Liver (tissue), 3 donors: ENCODE data around the gene SMYD1.

Experiments used
- EGR1 ChIP-seq, 2 donors: IDR thresholded peaks; 2 replicates each; pipeline ENCODE4 v1.6.1; 2016 to 2018; ENCODE audit warnings: antibody characterized with exemption in 2 of 2, low read depth in 2 of 2
- RAD21 ChIP-seq, 2 donors: IDR thresholded peaks; 2 replicates each; pipeline ENCODE4 v1.6.1; 2016; ENCODE audit warnings: antibody characterized with exemption in 2 of 2, mild to moderate bottlenecking in 2 of 2
- TF ChIP-seq, protein P1 (sequence below): IDR thresholded peaks from 2 replicates; pipeline ENCODE4 v1.6.1; 2016; ENCODE audit warnings: antibody characterized with exemption, mild to moderate bottlenecking
- TF ChIP-seq, protein P2 (sequence below): fragments of 150-350 bp; IDR thresholded peaks from 2 replicates; pipeline ENCODE4 v1.5.1; 2017; ENCODE audit warnings: improper control_type of control experiment, low read depth, low read length; ENCODE audit not compliant: missing input control
- donor health status: healthy.
- donor health status: healthy.

DNA sequence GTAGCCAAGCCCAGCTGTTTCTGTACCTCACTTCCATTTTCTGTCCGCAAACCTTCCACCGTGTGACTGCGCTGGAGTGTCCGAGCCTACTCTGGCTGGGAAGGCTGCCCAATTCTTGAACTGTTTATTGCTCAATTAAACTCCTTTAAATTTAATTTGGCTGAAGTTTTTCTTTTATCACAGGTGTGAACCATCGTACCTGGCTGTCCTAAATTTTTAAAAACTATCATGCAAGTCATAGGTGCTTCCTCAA, 45.0 kb upstream of the SMYD1 start:
- TF ChIP-seq, protein P1, sequence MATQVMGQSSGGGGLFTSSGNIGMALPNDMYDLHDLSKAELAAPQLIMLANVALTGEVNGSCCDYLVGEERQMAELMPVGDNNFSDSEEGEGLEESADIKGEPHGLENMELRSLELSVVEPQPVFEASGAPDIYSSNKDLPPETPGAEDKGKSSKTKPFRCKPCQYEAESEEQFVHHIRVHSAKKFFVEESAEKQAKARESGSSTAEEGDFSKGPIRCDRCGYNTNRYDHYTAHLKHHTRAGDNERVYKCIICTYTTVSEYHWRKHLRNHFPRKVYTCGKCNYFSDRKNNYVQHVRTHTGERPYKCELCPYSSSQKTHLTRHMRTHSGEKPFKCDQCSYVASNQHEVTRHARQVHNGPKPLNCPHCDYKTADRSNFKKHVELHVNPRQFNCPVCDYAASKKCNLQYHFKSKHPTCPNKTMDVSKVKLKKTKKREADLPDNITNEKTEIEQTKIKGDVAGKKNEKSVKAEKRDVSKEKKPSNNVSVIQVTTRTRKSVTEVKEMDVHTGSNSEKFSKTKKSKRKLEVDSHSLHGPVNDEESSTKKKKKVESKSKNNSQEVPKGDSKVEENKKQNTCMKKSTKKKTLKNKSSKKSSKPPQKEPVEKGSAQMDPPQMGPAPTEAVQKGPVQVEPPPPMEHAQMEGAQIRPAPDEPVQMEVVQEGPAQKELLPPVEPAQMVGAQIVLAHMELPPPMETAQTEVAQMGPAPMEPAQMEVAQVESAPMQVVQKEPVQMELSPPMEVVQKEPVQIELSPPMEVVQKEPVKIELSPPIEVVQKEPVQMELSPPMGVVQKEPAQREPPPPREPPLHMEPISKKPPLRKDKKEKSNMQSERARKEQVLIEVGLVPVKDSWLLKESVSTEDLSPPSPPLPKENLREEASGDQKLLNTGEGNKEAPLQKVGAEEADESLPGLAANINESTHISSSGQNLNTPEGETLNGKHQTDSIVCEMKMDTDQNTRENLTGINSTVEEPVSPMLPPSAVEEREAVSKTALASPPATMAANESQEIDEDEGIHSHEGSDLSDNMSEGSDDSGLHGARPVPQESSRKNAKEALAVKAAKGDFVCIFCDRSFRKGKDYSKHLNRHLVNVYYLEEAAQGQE = no peak
- TF ChIP-seq EGR1 (IDR thresholded peaks at IDR 0.05; ENCODE audit: low read depth in 2 of 2) (no peak), RAD21 (IDR thresholded peaks at IDR 0.05) (no peak)
- TF ChIP-seq, protein P2, sequence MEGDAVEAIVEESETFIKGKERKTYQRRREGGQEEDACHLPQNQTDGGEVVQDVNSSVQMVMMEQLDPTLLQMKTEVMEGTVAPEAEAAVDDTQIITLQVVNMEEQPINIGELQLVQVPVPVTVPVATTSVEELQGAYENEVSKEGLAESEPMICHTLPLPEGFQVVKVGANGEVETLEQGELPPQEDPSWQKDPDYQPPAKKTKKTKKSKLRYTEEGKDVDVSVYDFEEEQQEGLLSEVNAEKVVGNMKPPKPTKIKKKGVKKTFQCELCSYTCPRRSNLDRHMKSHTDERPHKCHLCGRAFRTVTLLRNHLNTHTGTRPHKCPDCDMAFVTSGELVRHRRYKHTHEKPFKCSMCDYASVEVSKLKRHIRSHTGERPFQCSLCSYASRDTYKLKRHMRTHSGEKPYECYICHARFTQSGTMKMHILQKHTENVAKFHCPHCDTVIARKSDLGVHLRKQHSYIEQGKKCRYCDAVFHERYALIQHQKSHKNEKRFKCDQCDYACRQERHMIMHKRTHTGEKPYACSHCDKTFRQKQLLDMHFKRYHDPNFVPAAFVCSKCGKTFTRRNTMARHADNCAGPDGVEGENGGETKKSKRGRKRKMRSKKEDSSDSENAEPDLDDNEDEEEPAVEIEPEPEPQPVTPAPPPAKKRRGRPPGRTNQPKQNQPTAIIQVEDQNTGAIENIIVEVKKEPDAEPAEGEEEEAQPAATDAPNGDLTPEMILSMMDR = no peak
